Measurements from ENCODE around the gene NPC1. TPM values are rescaled to one million over a fixed set of nuclear protein-coding genes. Genes with fewer than 3 reads are reported as not detected.
"Not testable (repeated sequence)": the region's sequence is repeated elsewhere in the genome, so short reads cannot be mapped to it uniquely, and the experiment has no call there.

Gene NPC1
- total RNA-seq, 3 donors from 2014 or later, result 35.5 to 51.0 (median 41.2) TPM

DNA sequence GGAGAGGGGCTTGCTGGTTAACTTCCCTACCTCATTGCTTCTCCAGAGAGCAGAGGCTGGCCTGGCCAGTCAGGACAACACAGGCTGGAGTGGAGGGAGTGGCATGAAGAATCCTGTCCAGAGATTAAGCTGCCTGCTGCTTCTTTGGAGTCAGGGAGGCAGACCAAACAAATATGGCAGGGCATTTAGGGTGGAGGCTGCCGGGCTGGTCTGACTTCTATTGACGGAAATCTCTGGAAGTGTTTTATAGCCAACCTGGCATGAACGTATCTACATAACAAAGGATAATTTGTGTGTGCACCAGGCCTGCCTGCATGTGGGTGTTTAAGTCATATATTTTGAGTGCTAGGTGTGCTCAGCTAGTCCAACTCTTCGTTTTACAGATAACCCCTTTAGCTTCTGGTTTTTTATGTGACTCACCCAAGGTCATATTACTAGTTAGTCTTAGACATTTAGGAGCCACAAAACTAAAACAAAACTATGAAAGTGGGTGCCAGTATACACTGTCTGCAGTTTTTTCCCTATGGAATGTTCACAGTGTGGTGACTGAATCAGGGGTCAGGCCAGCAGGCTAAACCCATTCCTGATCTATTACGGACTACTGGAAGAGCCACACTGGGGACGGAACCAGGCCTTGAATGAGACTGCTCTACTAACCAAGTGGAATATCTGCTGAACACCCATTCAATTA is 5.5 kb downstream of the NPC1 start:
- peak in 2 of 3 donors; percentile 61 to 63 for DNase-seq
- intact Hi-C loops (cut with DNase I, micrococcal nuclease), result loop anchor here in 1 of 2 donors (10.0 kb wide), 1 partner anchor 56 kb away; no protein-coding TSS in a partner anchor
- no peak overlapping the region for H3K4me3 ChIP-seq
- H3K9me3 ChIP-seq, result no peaks in the 10 kb centered on the region
- H3K36me3 ChIP-seq (ENCODE audit: low read depth), result no peaks in the 10 kb centered on the region
- peak; percentile 87 for ATAC-seq
- peaks cover 20% of the 10 kb centered on the region for H3K4me1 ChIP-seq (ENCODE audit: low read depth)
- no peak for TF ChIP-seq CTCF (IDR thresholded peaks at IDR 0.05)

DNA sequence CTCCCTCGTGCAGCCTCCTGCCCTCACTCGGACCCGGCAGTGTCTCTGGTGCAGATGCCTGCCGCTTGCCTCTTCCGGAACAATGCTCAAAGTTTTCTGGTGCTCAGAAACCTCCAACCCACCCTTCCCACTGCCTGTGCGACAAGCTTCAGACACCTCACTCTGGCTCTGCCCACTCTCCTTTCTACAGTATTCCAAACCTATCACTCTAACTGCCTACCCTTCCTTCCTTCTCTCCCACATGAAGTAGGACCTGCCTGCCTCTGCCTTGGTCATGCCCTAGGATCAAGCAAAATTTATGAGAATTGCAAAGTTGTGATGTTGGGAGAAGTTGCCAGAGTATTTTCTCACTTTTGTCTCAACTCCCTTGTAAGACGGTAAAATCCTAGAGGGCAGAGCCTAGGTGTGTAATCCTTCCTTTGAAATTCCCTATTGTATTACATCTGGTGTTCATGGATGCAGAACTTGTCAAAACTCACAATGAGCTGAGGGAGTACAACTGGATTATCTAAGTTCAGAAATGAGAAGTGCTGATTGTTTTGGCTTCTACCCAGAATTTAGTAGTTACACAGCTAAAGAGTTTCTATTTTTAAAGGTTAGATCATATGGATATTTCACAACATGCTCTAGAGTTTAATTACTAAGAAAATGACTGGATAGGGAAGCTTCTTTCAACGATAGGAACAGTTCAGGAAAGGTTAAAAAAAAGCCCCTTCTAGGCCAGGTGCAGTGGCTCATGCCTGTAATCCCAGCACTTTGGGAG is 7.2 kb downstream of the NPC1 start:
- no peak for TF ChIP-seq CTCF (IDR thresholded peaks at IDR 0.05)
- ATAC-seq (no peak), DNase-seq (no peak)
- Histone ChIP-seq H3K4me3 (no peak overlapping the region), H3K4me1 (ENCODE audit: low read depth) (peaks cover 13% of the 10 kb centered on the region), H3K9me3 (no peaks in the 10 kb centered on the region), H3K36me3 (ENCODE audit: low read depth) (no peaks in the 10 kb centered on the region)
- intact Hi-C loops (cut with DNase I, micrococcal nuclease), result no loop called here

- intact Hi-C loops (cut with DNase I, micrococcal nuclease), result no loop called here
- H3K4me3 ChIP-seq, result no peak overlapping the region
- H3K9me3 ChIP-seq, result no peaks in the 10 kb centered on the region
- ATAC-seq, result no peak
- no peaks in the 10 kb centered on the region for H3K36me3 ChIP-seq (ENCODE audit: low read depth)
- no peak for DNase-seq
- no peak for TF ChIP-seq CTCF (IDR thresholded peaks at IDR 0.05)
- H3K4me1 ChIP-seq (ENCODE audit: low read depth), result peaks cover 13% of the 10 kb centered on the region
Measured at GRCh38 chr18:23578067-23578701, 8.1 kb downstream of the NPC1 start.

GRCh38 chr18:23577521-23577920 is 8.8 kb downstream of the NPC1 start:
- H3K36me3 ChIP-seq (ENCODE audit: low read depth); H3K9me3 ChIP-seq; ATAC-seq; DNase-seq; intact Hi-C loops (cut with DNase I, micrococcal nuclease); H3K4me3 ChIP-seq: not testable (repeated sequence)
- H3K4me1 ChIP-seq (ENCODE audit: low read depth), result peaks cover 13% of the 10 kb centered on the region

GRCh38 chr18:23575309-23575651 is 11.0 kb downstream of the NPC1 start:
- Histone ChIP-seq H3K9me3 (no peaks in the 10 kb centered on the region), H3K4me1 (ENCODE audit: low read depth) (peaks cover 4% of the 10 kb centered on the region), H3K36me3 (ENCODE audit: low read depth) (no peaks in the 10 kb centered on the region), H3K4me3 (no peak overlapping the region)
- no peak for TF ChIP-seq CTCF (IDR thresholded peaks at IDR 0.05)
- ATAC-seq, result no peak
- intact Hi-C loops (cut with DNase I, micrococcal nuclease), result no loop called here
- no peak for DNase-seq

Measured in mucosa of descending colon (tissue), 3 donors.